Smooth muscle cell (in vitro differentiated cells): ENCODE measurements around the gene MEF2D. TPM values are rescaled to one million over a fixed set of nuclear protein-coding genes. Genes with fewer than 3 reads are reported as not detected.

Experiments used
- DNase-seq: peaks from one replicate; lab custom pipeline; 2025; ENCODE audit not compliant: unreplicated experiment; lab: John Stamatoyannopoulos, UW
- H2AFZ ChIP-seq: fragments of 200-600 bp; sonication (generic); 2 replicates; pipeline ENCODE4 v1.6.0; 2016; ENCODE audit warnings: antibody characterized with exemption, low read depth, mild to moderate bottlenecking
- H3F3A ChIP-seq: fragments of 200-600 bp; sonication (generic); 2 replicates; pipeline ENCODE4 v1.6.0; 2017; ENCODE audit warnings: antibody characterized with exemption, low read depth
- H3K27ac ChIP-seq: fragments of 200-600 bp; sonication (generic); 2 replicates; pipeline ENCODE4 v1.5.1; 2016; ENCODE audit warnings: low read depth, mild to moderate bottlenecking
- H3K27me3 ChIP-seq: fragments of 200-600 bp; sonication (generic); 2 replicates; pipeline ENCODE4 v1.6.1; 2016; ENCODE audit warnings: low read depth, mild to moderate bottlenecking
- H3K36me3 ChIP-seq: fragments of 200-600 bp; sonication (generic); 2 replicates; pipeline ENCODE4 v1.5.1; 2016; ENCODE audit warnings: low read depth
- H3K4me1 ChIP-seq: fragments of 200-600 bp; sonication (generic); 2 replicates; pipeline ENCODE4 v1.5.1; 2016; ENCODE audit warnings: low read depth
- H3K4me2 ChIP-seq: fragments of 200-600 bp; sonication (generic); 2 replicates; pipeline ENCODE4 v1.6.0; 2016; ENCODE audit warnings: mild to moderate bottlenecking
- H3K4me3 ChIP-seq: fragments of 200-600 bp; sonication (generic); 2 replicates; pipeline ENCODE4 v1.5.1; 2016; ENCODE audit warnings: mild to moderate bottlenecking
- H3K79me2 ChIP-seq: fragments of 200-600 bp; sonication (generic); 2 replicates; pipeline ENCODE4 v1.6.0; 2016; ENCODE audit warnings: low read depth, mild to moderate bottlenecking
- H3K9ac ChIP-seq: fragments of 200-600 bp; sonication (generic); 2 replicates; pipeline ENCODE4 v1.6.0; 2016; ENCODE audit warnings: low read depth
- H3K9me3 ChIP-seq: fragments of 200-600 bp; sonication (generic); replicated peaks from 2 replicates; pipeline ENCODE4 v1.5.1; 2016; ENCODE audit warnings: low read depth
- H4K20me1 ChIP-seq: fragments of 200-600 bp; sonication (generic); 2 replicates; pipeline ENCODE4 v1.6.0; 2016; ENCODE audit warnings: low read depth
- WGBS: methylation state at CpG from one replicate; pipeline ENCODE4 v1.1.7; 2016; ENCODE audit warnings: low lambda C conversion rate; 5-methylcytosine and 5-hydroxymethylcytosine counted together
- polyA plus RNA-seq: library from polyadenylated mRNA; unstranded; fragments of >200 nt; fragmentation: Nextera tagmentation; extraction: Ambion mirVana; gene quantifications from 2 replicates; pipeline ENCODE4 v1.2.1, GENCODE V29; 2016
- total RNA-seq: library from RNA; depleted of rRNA; stranded (reverse); fragments of >200 nt; gene quantifications from 2 replicates; pipeline ENCODE4 v1.2.3, GENCODE V29; 2014
- TF ChIP-seq, protein P1 (sequence below): fragments of 200-600 bp; sonication (generic); IDR thresholded peaks from 2 replicates; pipeline ENCODE4 v1.5.1; 2017; ENCODE audit warnings: borderline replicate concordance, mild to moderate bottlenecking, antibody characterized with exemption; ENCODE audit not compliant: insufficient read depth, poor library complexity, severe bottlenecking

MEF2D gene
- total and polyA plus RNA-seq, 2 experiments from 2014 or later = 23.2 to 45.6 TPM

DNA sequence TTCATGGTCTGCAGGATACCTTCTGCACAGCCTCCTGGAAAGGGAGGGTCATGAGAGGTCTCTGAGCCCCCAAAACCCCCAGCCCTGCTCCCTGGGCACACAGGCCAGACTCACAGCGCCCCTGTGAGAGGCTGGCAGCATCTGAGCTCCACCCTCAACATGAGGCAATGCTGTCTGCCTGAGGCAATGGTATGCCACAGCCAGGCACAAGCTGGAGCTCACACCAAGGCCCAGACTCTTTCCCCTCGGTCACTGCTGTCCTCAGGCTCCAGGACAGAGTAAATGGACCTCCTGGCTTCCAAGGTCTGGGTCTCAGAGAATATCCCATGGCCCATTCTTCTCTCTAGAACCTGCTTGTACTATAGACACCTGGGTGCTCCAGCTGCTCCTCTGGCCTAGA is 17.2 kb downstream of the MEF2D start:
- H2AFZ ChIP-seq = no peak overlapping the region
- no peaks in the 10 kb centered on the region for H3K4me1 ChIP-seq
- no peaks in the 10 kb centered on the region for H3F3A ChIP-seq
- 92% methylated on average over 2 of the region's 2 CpGs for WGBS
- H3K27me3 ChIP-seq = no peaks in the 10 kb centered on the region
- H4K20me1 ChIP-seq = peaks cover 99% of the 10 kb centered on the region
- TF ChIP-seq, protein P1, sequence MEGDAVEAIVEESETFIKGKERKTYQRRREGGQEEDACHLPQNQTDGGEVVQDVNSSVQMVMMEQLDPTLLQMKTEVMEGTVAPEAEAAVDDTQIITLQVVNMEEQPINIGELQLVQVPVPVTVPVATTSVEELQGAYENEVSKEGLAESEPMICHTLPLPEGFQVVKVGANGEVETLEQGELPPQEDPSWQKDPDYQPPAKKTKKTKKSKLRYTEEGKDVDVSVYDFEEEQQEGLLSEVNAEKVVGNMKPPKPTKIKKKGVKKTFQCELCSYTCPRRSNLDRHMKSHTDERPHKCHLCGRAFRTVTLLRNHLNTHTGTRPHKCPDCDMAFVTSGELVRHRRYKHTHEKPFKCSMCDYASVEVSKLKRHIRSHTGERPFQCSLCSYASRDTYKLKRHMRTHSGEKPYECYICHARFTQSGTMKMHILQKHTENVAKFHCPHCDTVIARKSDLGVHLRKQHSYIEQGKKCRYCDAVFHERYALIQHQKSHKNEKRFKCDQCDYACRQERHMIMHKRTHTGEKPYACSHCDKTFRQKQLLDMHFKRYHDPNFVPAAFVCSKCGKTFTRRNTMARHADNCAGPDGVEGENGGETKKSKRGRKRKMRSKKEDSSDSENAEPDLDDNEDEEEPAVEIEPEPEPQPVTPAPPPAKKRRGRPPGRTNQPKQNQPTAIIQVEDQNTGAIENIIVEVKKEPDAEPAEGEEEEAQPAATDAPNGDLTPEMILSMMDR = no peak
- H3K9ac ChIP-seq = no peak overlapping the region
- H3K4me2 ChIP-seq = no peak overlapping the region
- no peak for DNase-seq
- H3K4me3 ChIP-seq = no peak overlapping the region
- peaks cover 5% of the 10 kb centered on the region for H3K36me3 ChIP-seq
- no peak overlapping the region for H3K27ac ChIP-seq
- no peaks in the 10 kb centered on the region for H3K9me3 ChIP-seq
- H3K79me2 ChIP-seq = peaks cover 47% of the 10 kb centered on the region

DNA sequence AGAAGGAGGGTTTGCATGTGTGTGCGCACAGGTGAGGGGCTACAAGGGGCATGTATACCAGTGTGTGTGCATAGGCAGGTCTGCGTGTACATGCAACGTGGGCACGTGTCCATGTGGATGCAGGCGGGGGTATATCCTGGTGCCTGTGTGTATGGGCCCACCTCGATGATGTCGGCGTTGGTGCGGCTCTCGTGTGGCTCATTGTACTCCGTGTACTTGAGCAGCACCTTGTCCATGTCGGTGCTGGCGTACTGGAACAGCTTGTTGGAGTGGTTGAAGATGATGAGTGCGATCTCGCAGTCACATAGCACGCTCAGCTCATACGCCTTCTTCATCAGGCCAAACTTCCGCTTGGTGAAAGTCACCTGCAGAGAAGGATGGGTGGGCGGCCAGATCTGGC is 18.3 kb downstream of the MEF2D start:
- WGBS = 95% methylated on average over 19 of the region's 19 CpGs
- Histone ChIP-seq H3K4me2 (no peak overlapping the region), H3K27ac (no peak overlapping the region), H3K9ac (no peak overlapping the region), H4K20me1 (peaks cover 99% of the 10 kb centered on the region), H3K27me3 (no peaks in the 10 kb centered on the region), H2AFZ (no peak overlapping the region), H3K4me1 (no peaks in the 10 kb centered on the region), H3K4me3 (no peak overlapping the region), H3F3A (no peaks in the 10 kb centered on the region), H3K79me2 (peaks cover 35% of the 10 kb centered on the region), H3K9me3 (no peaks in the 10 kb centered on the region), H3K36me3 (peaks cover 5% of the 10 kb centered on the region)
- no peak for DNase-seq
- TF ChIP-seq, protein P1 = no peak

DNA sequence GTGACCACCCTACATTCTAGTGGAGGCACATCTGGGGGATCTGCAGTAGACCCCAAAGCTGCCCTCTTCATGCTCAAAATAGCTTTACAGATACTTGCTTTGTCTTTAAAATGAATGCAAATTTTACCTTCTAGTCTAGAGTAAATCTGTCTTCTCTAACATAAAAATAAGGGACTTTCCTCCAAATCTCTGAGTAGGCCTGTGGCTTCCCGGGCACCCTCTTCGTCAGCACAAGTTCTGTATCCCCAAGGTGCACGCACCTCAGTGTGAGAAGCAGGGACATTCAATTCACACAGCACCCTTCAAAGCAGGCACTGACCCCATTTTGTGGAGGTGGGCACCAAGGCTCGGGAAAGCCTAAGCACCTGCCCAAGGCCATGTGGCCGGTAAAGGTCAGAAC is 19.0 kb downstream of the MEF2D start:
- Histone ChIP-seq H3K4me2 (no peak overlapping the region), H3F3A (no peaks in the 10 kb centered on the region), H3K9me3 (no peaks in the 10 kb centered on the region), H2AFZ (no peak overlapping the region), H3K4me3 (no peak overlapping the region), H3K4me1 (no peaks in the 10 kb centered on the region), H3K9ac (no peak overlapping the region), H3K79me2 (peaks cover 28% of the 10 kb centered on the region), H3K36me3 (peaks cover 11% of the 10 kb centered on the region), H4K20me1 (peaks cover 99% of the 10 kb centered on the region), H3K27ac (no peak overlapping the region), H3K27me3 (no peaks in the 10 kb centered on the region)
- WGBS = 96% methylated on average over 5 of the region's 5 CpGs
- TF ChIP-seq, protein P1 = no peak
- no peak for DNase-seq

DNA sequence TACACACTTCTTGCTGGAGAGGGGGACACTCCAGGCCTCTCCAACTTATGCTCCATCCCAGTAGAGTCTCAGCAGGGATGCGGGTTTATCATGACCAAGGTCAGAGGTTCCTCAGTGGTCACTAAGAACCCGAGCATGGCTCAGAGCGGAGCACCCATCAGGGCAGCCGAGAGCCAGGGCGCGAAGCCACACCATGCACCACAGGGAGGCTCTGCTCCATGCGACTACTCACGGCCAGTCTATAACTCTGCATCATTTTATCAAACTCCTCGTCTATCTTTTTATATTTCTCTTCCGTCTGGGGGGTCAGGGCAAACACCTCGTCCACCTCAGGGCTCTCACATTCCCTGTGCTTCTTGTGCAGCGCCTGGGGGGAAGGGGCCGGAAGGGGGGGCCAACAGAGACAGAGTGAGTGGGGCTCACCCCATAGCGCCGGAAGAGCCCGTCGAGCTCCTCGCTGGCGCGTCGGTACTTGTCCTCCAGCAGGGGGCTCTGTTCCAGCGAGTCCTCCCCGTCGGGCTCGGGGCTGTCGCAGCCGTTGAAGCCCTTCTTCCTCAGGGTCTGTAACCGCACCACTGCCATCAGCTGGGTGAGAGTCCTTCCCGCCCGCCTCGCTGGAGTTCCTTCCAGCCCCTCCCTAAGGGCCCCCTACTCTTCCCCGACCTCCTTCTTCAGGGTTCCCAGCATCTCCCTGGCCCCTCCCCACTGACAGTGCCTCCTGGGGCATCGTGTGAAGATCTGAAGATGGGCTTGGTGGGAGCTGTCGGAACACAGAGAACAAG is 20.0 kb downstream of the MEF2D start:
- 54% methylated on average over 34 of the region's 34 CpGs for WGBS
- Histone ChIP-seq H3K4me1 (no peaks in the 10 kb centered on the region), H3K36me3 (peaks cover 11% of the 10 kb centered on the region), H3K79me2 (peaks cover 19% of the 10 kb centered on the region), H3K4me3 (no peak overlapping the region), H3K27me3 (no peaks in the 10 kb centered on the region), H2AFZ (no peak overlapping the region), H3K4me2 (no peak overlapping the region), H3K9ac (no peak overlapping the region), H4K20me1 (peaks cover 99% of the 10 kb centered on the region), H3F3A (no peaks in the 10 kb centered on the region), H3K9me3 (no peaks in the 10 kb centered on the region), H3K27ac (no peak overlapping the region)
- TF ChIP-seq, protein P1 = peak; percentile 62
- DNase-seq = no peak
